Bronchial epithelial cell (primary cell): Measurements from ENCODE around the gene ZNF618. TPM values are rescaled to one million over a fixed set of nuclear protein-coding genes. Genes with fewer than 3 reads are reported as not detected.
A peak's percentile ranks its signal among the peaks of the same experiment; 100 is the strongest.

Experiments
- DNase-seq: peaks from one replicate; pipeline ENCODE4 v3.0.0-alpha.2; 2010; ENCODE audit warnings: low read depth
- FAIRE-seq: peaks from 2 replicates; lab custom pipeline; 2011; peaks lifted over from hg19 to GRCh38; lab: Jason Lieb, UNC
- H3K27me3 ChIP-seq: 2 replicates; pipeline ENCODE4 v1.5.1; 2011; ENCODE audit warnings: low read length; ENCODE audit not compliant: control insufficient read depth, insufficient read depth
- H3K36me3 ChIP-seq: 2 replicates; pipeline ENCODE4 v1.5.1; 2011; ENCODE audit warnings: low read length; ENCODE audit not compliant: control insufficient read depth, insufficient read depth
- H3K4me3 ChIP-seq: 2 replicates; pipeline ENCODE4 v1.5.1; 2011; ENCODE audit warnings: mild to moderate bottlenecking, low read depth, low read length, control low read depth
- total RNA-seq: library from RNA; depleted of rRNA; stranded (reverse); fragments of >200 nt; gene quantifications from 2 replicates; pipeline ENCODE4 v1.2.1, GENCODE V29; 2014
- TF ChIP-seq, protein P1 (sequence below): IDR thresholded peaks from 2 replicates; pipeline ENCODE4 v1.5.1; 2011; ENCODE audit warnings: mild to moderate bottlenecking, moderate library complexity, low read length, control low read depth, inconsistent platforms; ENCODE audit not compliant: insufficient read depth, severe bottlenecking

The ZNF618 gene
- total RNA-seq, 1 donor from 2014 or later = 1.6 TPM

GRCh38 chr9:114060711-114061110, 184.6 kb downstream of the ZNF618 start:
- Histone ChIP-seq H3K4me3 (no peak overlapping the region), H3K27me3 (peaks cover 6% of the 10 kb centered on the region), H3K36me3 (no peaks in the 10 kb centered on the region)
- no peak for DNase-seq
- TF ChIP-seq, protein P1, sequence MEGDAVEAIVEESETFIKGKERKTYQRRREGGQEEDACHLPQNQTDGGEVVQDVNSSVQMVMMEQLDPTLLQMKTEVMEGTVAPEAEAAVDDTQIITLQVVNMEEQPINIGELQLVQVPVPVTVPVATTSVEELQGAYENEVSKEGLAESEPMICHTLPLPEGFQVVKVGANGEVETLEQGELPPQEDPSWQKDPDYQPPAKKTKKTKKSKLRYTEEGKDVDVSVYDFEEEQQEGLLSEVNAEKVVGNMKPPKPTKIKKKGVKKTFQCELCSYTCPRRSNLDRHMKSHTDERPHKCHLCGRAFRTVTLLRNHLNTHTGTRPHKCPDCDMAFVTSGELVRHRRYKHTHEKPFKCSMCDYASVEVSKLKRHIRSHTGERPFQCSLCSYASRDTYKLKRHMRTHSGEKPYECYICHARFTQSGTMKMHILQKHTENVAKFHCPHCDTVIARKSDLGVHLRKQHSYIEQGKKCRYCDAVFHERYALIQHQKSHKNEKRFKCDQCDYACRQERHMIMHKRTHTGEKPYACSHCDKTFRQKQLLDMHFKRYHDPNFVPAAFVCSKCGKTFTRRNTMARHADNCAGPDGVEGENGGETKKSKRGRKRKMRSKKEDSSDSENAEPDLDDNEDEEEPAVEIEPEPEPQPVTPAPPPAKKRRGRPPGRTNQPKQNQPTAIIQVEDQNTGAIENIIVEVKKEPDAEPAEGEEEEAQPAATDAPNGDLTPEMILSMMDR = no peak
- FAIRE-seq = no peak

DNA sequence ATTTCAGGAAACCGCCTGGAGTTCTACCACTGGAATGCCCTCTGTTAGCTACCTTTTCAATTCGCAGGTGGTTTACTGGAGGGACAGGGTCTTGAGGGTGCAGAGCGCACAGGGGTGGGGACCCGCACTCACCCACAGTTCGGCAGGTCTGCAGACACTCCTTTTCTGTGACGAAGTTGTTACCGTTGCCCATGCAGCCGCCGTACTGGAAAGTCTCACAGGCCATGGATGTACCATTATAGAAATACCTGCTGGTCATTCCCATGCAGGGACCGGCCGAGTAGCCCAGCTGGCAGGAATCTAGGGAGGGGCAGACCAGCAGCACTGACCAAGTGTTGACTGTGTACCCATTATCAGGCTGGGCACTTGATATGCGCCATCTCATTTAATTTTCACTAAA, 185.2 kb downstream of the ZNF618 start:
- Histone ChIP-seq H3K4me3 (no peak overlapping the region), H3K27me3 (peaks cover 8% of the 10 kb centered on the region), H3K36me3 (no peaks in the 10 kb centered on the region)
- no peak for DNase-seq
- FAIRE-seq = no peak
- TF ChIP-seq, protein P1 = no peak

GRCh38 chr9:114061830-114062474, 185.8 kb downstream of the ZNF618 start:
- Histone ChIP-seq H3K4me3 (no peak overlapping the region), H3K36me3 (no peaks in the 10 kb centered on the region), H3K27me3 (peaks cover 8% of the 10 kb centered on the region)
- TF ChIP-seq, protein P1 = no peak
- DNase-seq = no peak
- FAIRE-seq = peak; percentile 52

- FAIRE-seq (no peak), DNase-seq (no peak)
Observed at GRCh38 chr9:114065304-114065703, 189.2 kb downstream of the ZNF618 start.

DNA sequence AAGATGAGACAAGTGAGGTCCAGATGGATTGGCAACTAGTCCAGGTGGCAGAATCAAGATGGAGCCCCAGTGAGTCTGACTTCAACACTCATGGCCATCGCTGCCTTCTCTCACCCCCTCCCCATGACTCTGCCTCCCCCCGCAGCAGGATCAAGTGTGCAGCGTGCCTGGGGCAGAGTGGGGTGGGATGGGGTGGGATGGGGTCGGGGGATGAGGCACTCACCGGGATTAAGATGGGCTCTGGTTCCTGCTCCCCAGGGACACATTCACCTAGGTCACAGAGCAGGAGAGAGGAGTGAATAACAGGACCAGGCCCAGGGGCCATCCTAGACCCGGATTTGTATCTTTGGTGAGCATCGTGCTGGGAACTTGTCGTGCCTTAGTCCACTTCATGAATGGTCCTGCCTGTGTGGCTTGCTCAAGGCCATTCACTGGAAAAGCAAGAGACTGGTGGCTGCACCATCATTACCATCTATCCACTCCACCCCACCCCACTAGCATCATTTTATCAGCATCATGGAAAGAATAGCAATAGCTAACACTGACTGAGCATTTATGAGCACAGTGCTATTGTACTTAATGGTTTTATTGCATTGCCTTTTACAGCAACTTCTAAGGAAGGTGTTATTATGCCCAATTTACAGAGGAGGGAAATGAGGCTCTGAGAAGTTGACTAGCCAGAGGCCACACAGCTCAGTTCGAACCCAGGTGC, 193.5 kb downstream of the ZNF618 start:
- Histone ChIP-seq H3K27me3 (peaks cover 2% of the 10 kb centered on the region), H3K4me3 (no peak overlapping the region), H3K36me3 (no peaks in the 10 kb centered on the region)
- TF ChIP-seq, protein P1 = no peak
- DNase-seq (no peak), FAIRE-seq (no peak)

More at GRCh38 chr9:114065304-114065703, 189.2 kb downstream of the ZNF618 start:
- Histone ChIP-seq H3K4me3 (no peak overlapping the region), H3K36me3 (no peaks in the 10 kb centered on the region), H3K27me3 (peaks cover 8% of the 10 kb centered on the region)
- TF ChIP-seq, protein P1 = no peak
